DOHH2 (cell line): Measurements from ENCODE around the gene CSE1L.
A peak's percentile ranks its signal among the peaks of the same experiment; 100 is the strongest.

Source experiments
- H3F3A ChIP-seq: fragments of 200-600 bp; sonication (generic), shearing (Covaris generic); 2 replicates; pipeline ENCODE4 v1.6.0; 2016; ENCODE audit warnings: antibody characterized with exemption, mild to moderate bottlenecking; ENCODE audit not compliant: control insufficient read depth, insufficient read depth
- H3K27ac ChIP-seq: fragments of 200-600 bp; sonication (generic); 2 replicates; pipeline ENCODE4 v1.5.1; 2014; ENCODE audit warnings: low read depth, mild to moderate bottlenecking, low read length, moderate library complexity
- H3K27me3 ChIP-seq: fragments of 200-600 bp; sonication (generic); 2 replicates; pipeline ENCODE4 v1.6.1; 2014; ENCODE audit warnings: mild to moderate bottlenecking, low read length, mixed read lengths; ENCODE audit not compliant: control insufficient read depth
- H3K36me3 ChIP-seq: fragments of 200-600 bp; sonication (generic); 2 replicates; pipeline ENCODE4 v1.6.1; 2014; ENCODE audit warnings: mild to moderate bottlenecking, low read length, moderate library complexity, mixed read lengths; ENCODE audit not compliant: control insufficient read depth
- H3K4me1 ChIP-seq: fragments of 200-600 bp; sonication (generic); 2 replicates; pipeline ENCODE4 v1.6.1; 2014; ENCODE audit warnings: mild to moderate bottlenecking, low read length, mixed read lengths; ENCODE audit not compliant: control insufficient read depth
- H3K4me2 ChIP-seq: fragments of 200-600 bp; sonication (generic); 2 replicates; pipeline ENCODE4 v1.6.0; 2014; ENCODE audit warnings: mild to moderate bottlenecking, low read length, moderate library complexity
- H3K4me3 ChIP-seq: fragments of 200-600 bp; sonication (generic); 2 replicates; pipeline ENCODE4 v1.5.1; 2014; ENCODE audit warnings: mild to moderate bottlenecking, low read length, mixed read lengths
- H3K79me2 ChIP-seq: fragments of 200-600 bp; sonication (generic); 2 replicates; pipeline ENCODE4 v1.6.1; 2014; ENCODE audit warnings: mild to moderate bottlenecking, low read length, mixed read lengths; ENCODE audit not compliant: control insufficient read depth
- H3K9me2 ChIP-seq: fragments of 200-600 bp; sonication (generic); replicated peaks from 2 replicates; pipeline ENCODE4 v1.6.1; 2014; ENCODE audit warnings: mild to moderate bottlenecking, low read length, mixed read lengths; ENCODE audit not compliant: control insufficient read depth
- H3K9me3 ChIP-seq: fragments of 200-600 bp; sonication (generic); 2 replicates; pipeline ENCODE4 v1.6.1; 2014; ENCODE audit warnings: antibody characterized with exemption, low read length, mixed read lengths; ENCODE audit not compliant: control insufficient read depth, insufficient read depth
- H4K20me1 ChIP-seq: fragments of 200-600 bp; sonication (generic); 2 replicates; pipeline ENCODE4 v1.6.0; 2014; ENCODE audit warnings: low read depth, mild to moderate bottlenecking, antibody characterized with exemption, low read length, moderate library complexity; ENCODE audit not compliant: control insufficient read depth, insufficient read depth
- EZH2phosphoT487 ChIP-seq: fragments of 200-600 bp; sonication (generic); IDR thresholded peaks from 2 replicates; pipeline ENCODE4 v1.6.1; 2017; ENCODE audit warnings: borderline replicate concordance, mild to moderate bottlenecking, antibody characterized with exemption, low read length, moderate library complexity, mixed read lengths
- TF ChIP-seq, protein P1 (sequence below): fragments of 200-600 bp; sonication (generic); IDR thresholded peaks from one replicate; pipeline ENCODE4 v1.5.1; 2014; ENCODE audit warnings: antibody characterized with exemption, mild to moderate bottlenecking, low read depth, low read length; ENCODE audit not compliant: poor library complexity, severe bottlenecking

CSE1L gene, protein sequence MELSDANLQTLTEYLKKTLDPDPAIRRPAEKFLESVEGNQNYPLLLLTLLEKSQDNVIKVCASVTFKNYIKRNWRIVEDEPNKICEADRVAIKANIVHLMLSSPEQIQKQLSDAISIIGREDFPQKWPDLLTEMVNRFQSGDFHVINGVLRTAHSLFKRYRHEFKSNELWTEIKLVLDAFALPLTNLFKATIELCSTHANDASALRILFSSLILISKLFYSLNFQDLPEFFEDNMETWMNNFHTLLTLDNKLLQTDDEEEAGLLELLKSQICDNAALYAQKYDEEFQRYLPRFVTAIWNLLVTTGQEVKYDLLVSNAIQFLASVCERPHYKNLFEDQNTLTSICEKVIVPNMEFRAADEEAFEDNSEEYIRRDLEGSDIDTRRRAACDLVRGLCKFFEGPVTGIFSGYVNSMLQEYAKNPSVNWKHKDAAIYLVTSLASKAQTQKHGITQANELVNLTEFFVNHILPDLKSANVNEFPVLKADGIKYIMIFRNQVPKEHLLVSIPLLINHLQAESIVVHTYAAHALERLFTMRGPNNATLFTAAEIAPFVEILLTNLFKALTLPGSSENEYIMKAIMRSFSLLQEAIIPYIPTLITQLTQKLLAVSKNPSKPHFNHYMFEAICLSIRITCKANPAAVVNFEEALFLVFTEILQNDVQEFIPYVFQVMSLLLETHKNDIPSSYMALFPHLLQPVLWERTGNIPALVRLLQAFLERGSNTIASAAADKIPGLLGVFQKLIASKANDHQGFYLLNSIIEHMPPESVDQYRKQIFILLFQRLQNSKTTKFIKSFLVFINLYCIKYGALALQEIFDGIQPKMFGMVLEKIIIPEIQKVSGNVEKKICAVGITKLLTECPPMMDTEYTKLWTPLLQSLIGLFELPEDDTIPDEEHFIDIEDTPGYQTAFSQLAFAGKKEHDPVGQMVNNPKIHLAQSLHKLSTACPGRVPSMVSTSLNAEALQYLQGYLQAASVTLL

DNA sequence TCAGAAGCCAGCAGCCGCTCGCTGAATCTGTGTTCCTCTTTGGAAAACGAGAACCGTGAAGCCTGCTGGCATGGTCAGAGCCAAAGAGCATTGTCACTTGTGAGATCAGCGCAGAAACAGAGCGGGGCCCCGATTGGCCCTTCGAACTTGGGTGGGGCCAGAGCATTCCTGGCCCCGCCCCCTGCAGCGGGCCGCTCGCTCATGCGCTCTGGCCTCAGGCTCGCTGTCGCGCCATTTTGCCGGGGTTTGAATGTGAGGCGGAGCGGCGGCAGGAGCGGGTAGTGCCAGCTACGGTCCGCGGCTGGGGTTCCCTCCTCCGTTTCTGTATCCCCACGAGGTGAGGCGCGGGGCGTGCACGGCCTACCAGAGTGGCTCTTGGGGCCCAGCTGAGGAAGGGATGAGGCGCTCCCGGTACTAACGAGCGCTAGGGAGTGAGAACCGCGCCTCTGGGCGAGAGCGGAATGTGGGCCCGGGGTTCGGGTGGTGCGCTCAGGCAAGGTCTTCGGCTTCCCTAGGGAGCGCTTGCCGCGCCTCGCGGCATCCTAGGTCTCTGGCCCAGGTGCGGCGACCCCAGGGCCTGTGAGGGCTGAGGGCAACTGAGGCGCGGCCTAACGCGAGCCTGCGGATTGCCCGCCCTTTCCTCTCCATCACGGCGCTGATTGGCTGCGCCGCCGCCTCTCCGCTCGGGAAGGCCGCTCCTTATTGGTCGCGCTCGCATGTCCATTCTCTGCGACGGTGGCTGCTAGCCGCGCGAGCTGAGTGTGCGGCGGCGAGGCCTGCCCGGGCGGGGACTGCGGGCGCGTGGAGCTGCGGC lies at the start of gene CSE1L:
CSE1L (plus strand) TSS at position 226 of the 814 bp plus-strand sequence. CDS start 12,152 bp downstream, outside the sequence.
- Histone ChIP-seq H3K4me1 (peaks cover 35% of the 10 kb centered on the region), H4K20me1 (peaks cover 21% of the 10 kb centered on the region), H3K4me3 (peak within 1 kb of the TSS; percentile 76), H3K27ac (peak within 1 kb of the TSS; percentile 79), H3K27me3 (no peaks in the 10 kb centered on the region), H3K4me2 (peak within 1 kb of the TSS; percentile 95), H3K9me2 (no peaks in the 10 kb centered on the region), H3K79me2 (peaks cover 67% of the 10 kb centered on the region), H3F3A (no peaks in the 10 kb centered on the region), H3K36me3 (peaks cover 40% of the 10 kb centered on the region), H3K9me3 (no peaks in the 10 kb centered on the region)
- TF ChIP-seq, protein P1, sequence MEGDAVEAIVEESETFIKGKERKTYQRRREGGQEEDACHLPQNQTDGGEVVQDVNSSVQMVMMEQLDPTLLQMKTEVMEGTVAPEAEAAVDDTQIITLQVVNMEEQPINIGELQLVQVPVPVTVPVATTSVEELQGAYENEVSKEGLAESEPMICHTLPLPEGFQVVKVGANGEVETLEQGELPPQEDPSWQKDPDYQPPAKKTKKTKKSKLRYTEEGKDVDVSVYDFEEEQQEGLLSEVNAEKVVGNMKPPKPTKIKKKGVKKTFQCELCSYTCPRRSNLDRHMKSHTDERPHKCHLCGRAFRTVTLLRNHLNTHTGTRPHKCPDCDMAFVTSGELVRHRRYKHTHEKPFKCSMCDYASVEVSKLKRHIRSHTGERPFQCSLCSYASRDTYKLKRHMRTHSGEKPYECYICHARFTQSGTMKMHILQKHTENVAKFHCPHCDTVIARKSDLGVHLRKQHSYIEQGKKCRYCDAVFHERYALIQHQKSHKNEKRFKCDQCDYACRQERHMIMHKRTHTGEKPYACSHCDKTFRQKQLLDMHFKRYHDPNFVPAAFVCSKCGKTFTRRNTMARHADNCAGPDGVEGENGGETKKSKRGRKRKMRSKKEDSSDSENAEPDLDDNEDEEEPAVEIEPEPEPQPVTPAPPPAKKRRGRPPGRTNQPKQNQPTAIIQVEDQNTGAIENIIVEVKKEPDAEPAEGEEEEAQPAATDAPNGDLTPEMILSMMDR: no peak
- no peak for TF ChIP-seq EZH2phosphoT487

DNA sequence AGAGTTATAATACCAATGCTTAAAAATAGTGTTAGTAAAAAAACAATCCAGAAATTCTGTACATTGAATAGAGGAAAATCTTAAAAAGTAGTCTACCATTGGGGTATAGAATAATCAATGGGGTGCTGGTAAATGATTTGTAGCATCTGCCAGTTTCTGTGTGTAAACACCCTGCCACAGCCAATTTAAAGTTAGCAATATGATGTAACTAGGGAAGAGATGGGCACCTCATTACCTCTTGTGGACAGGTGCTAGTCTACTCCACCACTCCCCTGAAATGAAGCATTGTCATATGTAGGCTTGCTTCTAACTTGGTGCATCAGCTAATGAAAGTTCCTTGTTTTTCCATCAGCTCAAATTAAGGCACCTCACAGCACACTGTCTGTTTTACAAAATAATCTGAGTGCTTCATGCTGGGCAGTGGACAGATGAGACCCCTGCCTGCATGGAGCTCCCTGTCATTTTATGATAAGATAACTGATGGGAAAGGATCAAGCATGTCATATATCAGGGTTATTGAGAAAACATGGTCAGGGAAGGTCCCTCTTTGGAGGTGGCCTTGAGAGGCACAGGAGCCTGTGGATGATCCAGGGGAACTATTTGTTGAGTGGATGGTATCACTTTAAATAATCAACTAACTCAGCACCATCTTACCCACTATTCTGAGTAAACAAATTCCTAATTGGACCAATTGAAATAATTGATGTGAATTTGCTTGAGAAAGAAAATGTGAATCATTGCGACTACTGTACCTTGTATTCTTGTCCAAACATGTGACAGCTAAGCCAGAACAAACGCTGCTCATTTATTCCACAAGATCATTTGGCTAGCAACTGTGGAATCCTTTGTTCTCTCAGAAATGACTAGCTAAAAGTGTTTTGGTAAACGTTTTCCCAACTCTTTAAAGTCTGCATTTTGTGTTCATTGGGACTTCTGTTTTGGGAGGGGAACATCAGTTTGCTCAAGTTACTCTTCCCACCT lies 45.9 kb upstream of the CSE1L start:
- H3K27ac ChIP-seq: no peak overlapping the region
- no peaks in the 10 kb centered on the region for H4K20me1 ChIP-seq
- H3K4me3 ChIP-seq: no peak overlapping the region
- H3K27me3 ChIP-seq: no peaks in the 10 kb centered on the region
- no peak overlapping the region for H3K4me2 ChIP-seq
- peaks cover 47% of the 10 kb centered on the region for H3K36me3 ChIP-seq
- H3K4me1 ChIP-seq: no peaks in the 10 kb centered on the region
- H3K9me3 ChIP-seq: no peaks in the 10 kb centered on the region
- H3K9me2 ChIP-seq: no peaks in the 10 kb centered on the region
- H3F3A ChIP-seq: no peaks in the 10 kb centered on the region
- H3K79me2 ChIP-seq: no peaks in the 10 kb centered on the region
- TF ChIP-seq, protein P1: no peak
- no peak for TF ChIP-seq EZH2phosphoT487

DNA sequence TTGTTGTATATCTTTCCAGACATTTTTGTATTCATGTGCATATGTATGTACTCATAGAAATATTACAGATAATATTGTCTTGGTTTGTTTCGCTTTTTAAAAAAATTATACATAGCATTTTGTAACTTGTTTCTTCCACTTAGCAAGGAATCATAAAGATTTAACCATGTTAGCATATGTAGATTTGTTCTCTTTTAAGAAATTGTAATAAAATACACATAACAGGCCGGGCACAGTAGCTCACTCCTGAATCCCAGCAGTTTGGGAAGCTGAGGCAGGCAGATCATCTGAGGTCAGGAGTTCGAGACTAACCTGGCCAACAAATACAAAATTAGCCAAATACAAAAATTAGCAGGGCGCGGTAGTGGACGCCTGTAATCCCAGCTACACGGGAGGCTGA lies 44.4 kb upstream of the CSE1L start:
- Histone ChIP-seq H3K4me3 (no peak overlapping the region), H3F3A (no peaks in the 10 kb centered on the region), H3K4me1 (no peaks in the 10 kb centered on the region), H4K20me1 (no peaks in the 10 kb centered on the region), H3K9me3 (no peaks in the 10 kb centered on the region), H3K4me2 (no peak overlapping the region), H3K36me3 (peaks cover 36% of the 10 kb centered on the region), H3K79me2 (no peaks in the 10 kb centered on the region), H3K9me2 (no peaks in the 10 kb centered on the region), H3K27me3 (no peaks in the 10 kb centered on the region), H3K27ac (no peak overlapping the region)
- TF ChIP-seq, protein P1: no peak
- no peak for TF ChIP-seq EZH2phosphoT487
